SK-N-SH (cell line): Measurements from ENCODE around the gene CYYR1. TPM values are rescaled to one million over a fixed set of nuclear protein-coding genes. Genes with fewer than 3 reads are reported as not detected.

Experiments
- CTCF ChIA-PET: fragments of 300-600, 350-600 bp; formaldehyde crosslinking; extraction: SDS; loops from one replicate; lab custom pipeline; 2021; lab: Yijun Ruan, JAX
- POLR2A ChIA-PET: fragments of 350-600 bp; sonication (Branson Sonifier 250); formaldehyde crosslinking; extraction: SDS; loops from one replicate; lab custom pipeline; 2020; ENCODE audit warnings: antibody characterized with exemption, inconsistent platforms; lab: Yijun Ruan, JAX
- DNase-seq: peaks from one replicate; pipeline ENCODE4 v3.0.0; 2012
- H2AFZ ChIP-seq: fragments of 200-600 bp; sonication (generic); 2 replicates; pipeline ENCODE4 v1.8.1; 2016; ENCODE audit warnings: antibody characterized with exemption, mild to moderate bottlenecking, low read depth
- H3F3A ChIP-seq: fragments of 200-600 bp; sonication (generic); replicated peaks from 2 replicates; pipeline ENCODE3; 2016; ENCODE audit warnings: antibody characterized with exemption, mild to moderate bottlenecking; ENCODE audit not compliant: insufficient read depth
- H3K27ac ChIP-seq, 2 experiments: fragments of 200-500 bp in 1 of 2; fragments of 200-600 bp in 1 of 2; sonication (Bioruptor generic) in 1 of 2; sonication (generic), shearing (Covaris generic) in 1 of 2; 2 replicates each; pipeline versions ENCODE4 v1.5.1 to v1.6.1; 2014 to 2016; ENCODE audit warnings: low read depth in 2 of 2, inconsistent platforms in 1 of 2, low read length in 1 of 2, mild to moderate bottlenecking in 1 of 2, mixed read lengths in 1 of 2
- H3K27me3 ChIP-seq: fragments of 200-600 bp; sonication (generic), shearing (Covaris generic); 2 replicates; pipeline ENCODE4 v1.6.1; 2016; ENCODE audit warnings: mixed run types; ENCODE audit not compliant: insufficient read depth
- H3K36me3 ChIP-seq, 2 experiments: fragments of 200-500 bp in 1 of 2; fragments of 200-600 bp in 1 of 2; sonication (Bioruptor generic) in 1 of 2; sonication (generic) in 1 of 2; replicated peaks in 1 of 2; 2 replicates each; pipeline versions ENCODE3 to v1.5.1; 2014 to 2016; ENCODE audit warnings: low read length in 1 of 2, mild to moderate bottlenecking in 1 of 2; ENCODE audit not compliant: insufficient read depth in 2 of 2, control insufficient read depth in 1 of 2
- H3K4me1 ChIP-seq, 2 experiments: fragments of 200-500 bp in 1 of 2; fragments of 200-600 bp in 1 of 2; sonication (Bioruptor generic) in 1 of 2; sonication (generic), shearing (Covaris generic) in 1 of 2; 2 replicates each; pipeline versions ENCODE4 v1.5.1 to v1.6.1; 2014 to 2016; ENCODE audit warnings: low read depth in 1 of 2, low read length in 1 of 2, mixed run types in 1 of 2; ENCODE audit not compliant: insufficient read depth in 2 of 2, control insufficient read depth in 1 of 2
- H3K4me2 ChIP-seq: fragments of 200-600 bp; sonication (generic), shearing (Covaris generic); 2 replicates; pipeline ENCODE4 v1.6.1; 2017; ENCODE audit warnings: mixed run types
- H3K4me3 ChIP-seq, 2 experiments: fragments of 200-500 bp in 1 of 2; fragments of 200-600 bp in 1 of 2; sonication (Bioruptor generic) in 1 of 2; sonication (generic), shearing (Covaris generic) in 1 of 2; 2 replicates each; pipeline versions ENCODE4 v1.5.1 to v1.8.1; 2014 to 2016; ENCODE audit warnings: low read depth in 2 of 2, inconsistent platforms in 1 of 2, low read length in 1 of 2, mild to moderate bottlenecking in 1 of 2, mixed read lengths in 1 of 2, moderate library complexity in 1 of 2
- H3K79me2 ChIP-seq: fragments of 200-600 bp; sonication (generic); 2 replicates; pipeline ENCODE4 v1.8.1; 2017; ENCODE audit warnings: mild to moderate bottlenecking; ENCODE audit not compliant: insufficient read depth
- H3K9ac ChIP-seq: fragments of 200-600 bp; sonication (generic); 2 replicates; pipeline ENCODE4 v1.6.1; 2017; ENCODE audit warnings: mixed run types
- H3K9me2 ChIP-seq: fragments of 200-600 bp; sonication (generic); 2 replicates; pipeline ENCODE4 v1.6.1; 2017; ENCODE audit warnings: mixed run types
- H3K9me3 ChIP-seq: fragments of 200-600 bp; sonication (generic); 2 replicates; pipeline ENCODE4 v1.6.1; 2017; ENCODE audit warnings: mixed run types, mild to moderate bottlenecking, moderate library complexity
- H4K20me1 ChIP-seq: fragments of 200-600 bp; sonication (generic); 2 replicates; pipeline ENCODE4 v1.6.1; 2017; ENCODE audit warnings: mild to moderate bottlenecking, mixed run types; ENCODE audit not compliant: insufficient read depth
- CHD2 ChIP-seq: fragments of 150-350 bp; IDR thresholded peaks from 2 replicates; pipeline ENCODE4 v1.6.1; 2018; ENCODE audit warnings: low read length; ENCODE audit not compliant: partially characterized antibody
- ELF1 ChIP-seq: IDR thresholded peaks from 2 replicates; pipeline ENCODE4 v1.4.0; 2012
- EP300 ChIP-seq, 2 experiments: IDR thresholded peaks; 2 replicates each; pipeline versions ENCODE4 v1.4.0 to v1.6.1; 2012; ENCODE audit warnings: borderline replicate concordance in 1 of 2, low read depth in 1 of 2, low read length in 1 of 2
- EZH2phosphoT487 ChIP-seq: fragments of 200-600 bp; sonication (generic); IDR thresholded peaks from 2 replicates; pipeline ENCODE4 v1.6.1; 2017; ENCODE audit warnings: low read depth, mixed run types, mild to moderate bottlenecking, antibody characterized with exemption, moderate library complexity, borderline replicate concordance
- FOSL2 ChIP-seq: IDR thresholded peaks from 2 replicates; pipeline ENCODE4 v1.4.0; 2012; ENCODE audit warnings: low read depth, mild to moderate bottlenecking, moderate library complexity, borderline replicate concordance
- FOXJ3 ChIP-seq: sonication (generic); formaldehyde crosslinking; IDR thresholded peaks from 2 replicates; pipeline ENCODE4 v1.5.1; 2020; ENCODE audit warnings: mild to moderate bottlenecking, missing genetic modification reagents
- GABPA ChIP-seq: IDR thresholded peaks from 2 replicates; pipeline ENCODE4 v1.4.0; 2012; ENCODE audit warnings: low read depth, mild to moderate bottlenecking
- JUND ChIP-seq: IDR thresholded peaks from 2 replicates; pipeline ENCODE4 v1.4.0; 2012
- MEF2A ChIP-seq: IDR thresholded peaks from 2 replicates; pipeline ENCODE4 v1.4.0; 2012; ENCODE audit warnings: low read depth, borderline replicate concordance
- MXI1 ChIP-seq: IDR thresholded peaks from 2 replicates; pipeline ENCODE4 v1.6.1; 2012; ENCODE audit warnings: mild to moderate bottlenecking, low read depth, low read length, improper control_type of control experiment
- NFIC ChIP-seq: IDR thresholded peaks from 2 replicates; pipeline ENCODE4 v1.4.0; 2012; ENCODE audit warnings: borderline replicate concordance
- POLR2AphosphoS5 ChIP-seq: IDR thresholded peaks from 2 replicates; pipeline ENCODE4 v1.6.1; 2012; ENCODE audit warnings: low read depth, low read length
- RCOR1 ChIP-seq: fragments of 150-350 bp; IDR thresholded peaks from 2 replicates; pipeline ENCODE4 v1.6.1; 2017; ENCODE audit warnings: antibody characterized with exemption, low read length
- RXRA ChIP-seq: IDR thresholded peaks from 2 replicates; pipeline ENCODE4 v1.4.0; 2012; ENCODE audit warnings: low read depth, mild to moderate bottlenecking, borderline replicate concordance
- SMC3 ChIP-seq: IDR thresholded peaks from 2 replicates; pipeline ENCODE4 v1.6.1; 2012; ENCODE audit warnings: low read depth, low read length, improper control_type of control experiment
- TEAD4 ChIP-seq: IDR thresholded peaks from 2 replicates; pipeline ENCODE4 v1.4.0; 2012; ENCODE audit warnings: mild to moderate bottlenecking, borderline replicate concordance; ENCODE audit not compliant: insufficient read depth
- YY1 ChIP-seq: IDR thresholded peaks from 2 replicates; pipeline ENCODE4 v1.4.0; 2012; ENCODE audit warnings: low read depth, mild to moderate bottlenecking
- WGBS: methylation state at CpG from one replicate; pipeline ENCODE4 v1.1.6; 2017; ENCODE audit warnings: low lambda C conversion rate; 5-methylcytosine and 5-hydroxymethylcytosine counted together
- polyA plus RNA-seq, 3 experiments: library from polyadenylated mRNA; depleted of rRNA; stranded (reverse); fragments of >200 nt; gene quantifications; 2 replicates each; pipeline ENCODE4 v1.2.3, GENCODE V29; 2012
- TF ChIP-seq, protein P1 (sequence below): IDR thresholded peaks from 2 replicates; pipeline ENCODE4; 2012
- TF ChIP-seq, protein P2 (sequence below): fragments of 150-350 bp; IDR thresholded peaks from 2 replicates; pipeline ENCODE4 v1.6.1; 2017; ENCODE audit warnings: antibody characterized with exemption, low read length, low read depth, borderline replicate concordance
- TF ChIP-seq, protein P3 (sequence below): IDR thresholded peaks from 2 replicates; pipeline ENCODE4 v1.4.0; 2012; ENCODE audit warnings: low read depth
- TF ChIP-seq, protein P4 (sequence below): IDR thresholded peaks from 2 replicates; pipeline ENCODE4 v1.4.0; 2012; ENCODE audit warnings: low read depth, borderline replicate concordance
- TF ChIP-seq, protein P5 (sequence below): fragments of 150-350 bp; IDR thresholded peaks from 2 replicates; pipeline ENCODE4 v1.6.1; 2016; ENCODE audit warnings: mild to moderate bottlenecking, low read depth, low read length

CYYR1 gene
- polyA plus RNA-seq, 1 of the 3 experiments (the other 2 are of a cell fraction) = not detected

DNA sequence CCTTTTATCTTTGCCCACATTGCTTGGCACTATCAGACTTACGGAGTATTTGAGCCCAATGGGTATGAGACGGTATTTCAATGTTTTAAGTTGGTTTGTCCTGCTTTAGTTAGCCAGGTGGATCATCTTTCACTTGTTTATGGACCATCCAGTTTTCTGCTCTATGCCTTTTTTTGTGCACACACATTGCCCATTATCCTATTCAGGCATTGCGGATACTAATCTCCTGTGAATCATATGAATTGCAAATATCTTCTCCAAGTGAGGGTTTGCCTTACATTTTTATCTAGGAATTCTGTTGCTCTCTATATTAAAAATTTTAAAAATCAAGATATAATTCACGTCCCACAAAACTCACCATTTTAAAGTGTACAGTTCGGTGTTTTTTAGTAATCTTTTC lies 14.0 kb downstream of the CYYR1 start:
- TF ChIP-seq, protein P1, sequence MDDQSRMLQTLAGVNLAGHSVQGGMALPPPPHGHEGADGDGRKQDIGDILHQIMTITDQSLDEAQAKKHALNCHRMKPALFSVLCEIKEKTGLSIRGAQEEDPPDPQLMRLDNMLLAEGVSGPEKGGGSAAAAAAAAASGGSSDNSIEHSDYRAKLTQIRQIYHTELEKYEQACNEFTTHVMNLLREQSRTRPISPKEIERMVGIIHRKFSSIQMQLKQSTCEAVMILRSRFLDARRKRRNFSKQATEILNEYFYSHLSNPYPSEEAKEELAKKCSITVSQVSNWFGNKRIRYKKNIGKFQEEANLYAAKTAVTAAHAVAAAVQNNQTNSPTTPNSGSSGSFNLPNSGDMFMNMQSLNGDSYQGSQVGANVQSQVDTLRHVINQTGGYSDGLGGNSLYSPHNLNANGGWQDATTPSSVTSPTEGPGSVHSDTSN = no peak
- TF ChIP-seq NFIC (no peak), TEAD4 (no peak), GABPA (no peak), JUND (no peak), FOSL2 (no peak)
- TF ChIP-seq, protein P2, sequence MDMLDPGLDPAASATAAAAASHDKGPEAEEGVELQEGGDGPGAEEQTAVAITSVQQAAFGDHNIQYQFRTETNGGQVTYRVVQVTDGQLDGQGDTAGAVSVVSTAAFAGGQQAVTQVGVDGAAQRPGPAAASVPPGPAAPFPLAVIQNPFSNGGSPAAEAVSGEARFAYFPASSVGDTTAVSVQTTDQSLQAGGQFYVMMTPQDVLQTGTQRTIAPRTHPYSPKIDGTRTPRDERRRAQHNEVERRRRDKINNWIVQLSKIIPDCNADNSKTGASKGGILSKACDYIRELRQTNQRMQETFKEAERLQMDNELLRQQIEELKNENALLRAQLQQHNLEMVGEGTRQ = no peak
- TF ChIP-seq, protein P3, sequence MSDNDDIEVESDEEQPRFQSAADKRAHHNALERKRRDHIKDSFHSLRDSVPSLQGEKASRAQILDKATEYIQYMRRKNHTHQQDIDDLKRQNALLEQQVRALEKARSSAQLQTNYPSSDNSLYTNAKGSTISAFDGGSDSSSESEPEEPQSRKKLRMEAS = no peak
- Histone ChIP-seq H2AFZ (no peak overlapping the region), H3K4me2 (no peak overlapping the region), H4K20me1 (no peaks in the 10 kb centered on the region), H3K27ac (no peak overlapping the region), H3K79me2 (no peaks in the 10 kb centered on the region), H3K4me3 (no peak overlapping the region), H3K9me3 (no peaks in the 10 kb centered on the region), H3K9ac (no peak overlapping the region), H3K9me2 (no peaks in the 10 kb centered on the region), H3K27me3 (no peaks in the 10 kb centered on the region), H3K36me3 (no peaks in the 10 kb centered on the region), H3K4me1 (peaks cover 0 to 8% of the 10 kb centered on the region in 2 experiments; a peak in 3 of 4 replicates), H3F3A (no peaks in the 10 kb centered on the region)
- no peak for DNase-seq
- POLR2A ChIA-PET = no interaction called here
- CTCF ChIA-PET = no interaction called here
- WGBS = 36% methylated on average over 5 of the region's 5 CpGs

DNA sequence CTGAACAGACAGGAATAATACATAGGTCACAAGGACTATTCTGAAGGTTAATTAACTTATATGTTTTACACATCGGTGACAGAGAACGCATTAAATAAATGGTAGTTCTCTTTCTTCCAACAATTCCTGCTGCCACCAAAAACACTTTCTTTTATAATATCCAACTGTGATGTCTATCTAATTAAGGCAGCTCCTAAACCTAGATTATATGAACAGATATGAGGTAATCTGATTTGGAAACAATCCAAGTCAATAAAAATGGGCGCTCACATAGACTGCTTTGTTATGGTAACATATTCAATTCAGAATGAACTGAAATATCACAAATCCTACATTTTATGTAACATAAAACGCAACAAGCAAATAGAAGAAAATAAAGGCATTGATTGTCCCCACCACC lies 16.0 kb downstream of the CYYR1 start:
- 55% methylated on average over 4 of the region's 4 CpGs for WGBS
- POLR2A ChIA-PET = no interaction called here
- no peak overlapping the region for H3K4me3 ChIP-seq
- TF ChIP-seq GABPA = no peak
- TF ChIP-seq RXRA = no peak
- no peak for TF ChIP-seq CHD2
- no peak for TF ChIP-seq RCOR1
- TF ChIP-seq POLR2AphosphoS5 = no peak
- no peak for TF ChIP-seq FOSL2
- no peak for TF ChIP-seq EP300 (IDR thresholded peaks at IDR 0.05; ENCODE audit: borderline replicate concordance in 1 of 2, low read depth in 1 of 2, low read length in 1 of 2)
- TF ChIP-seq, protein P4, sequence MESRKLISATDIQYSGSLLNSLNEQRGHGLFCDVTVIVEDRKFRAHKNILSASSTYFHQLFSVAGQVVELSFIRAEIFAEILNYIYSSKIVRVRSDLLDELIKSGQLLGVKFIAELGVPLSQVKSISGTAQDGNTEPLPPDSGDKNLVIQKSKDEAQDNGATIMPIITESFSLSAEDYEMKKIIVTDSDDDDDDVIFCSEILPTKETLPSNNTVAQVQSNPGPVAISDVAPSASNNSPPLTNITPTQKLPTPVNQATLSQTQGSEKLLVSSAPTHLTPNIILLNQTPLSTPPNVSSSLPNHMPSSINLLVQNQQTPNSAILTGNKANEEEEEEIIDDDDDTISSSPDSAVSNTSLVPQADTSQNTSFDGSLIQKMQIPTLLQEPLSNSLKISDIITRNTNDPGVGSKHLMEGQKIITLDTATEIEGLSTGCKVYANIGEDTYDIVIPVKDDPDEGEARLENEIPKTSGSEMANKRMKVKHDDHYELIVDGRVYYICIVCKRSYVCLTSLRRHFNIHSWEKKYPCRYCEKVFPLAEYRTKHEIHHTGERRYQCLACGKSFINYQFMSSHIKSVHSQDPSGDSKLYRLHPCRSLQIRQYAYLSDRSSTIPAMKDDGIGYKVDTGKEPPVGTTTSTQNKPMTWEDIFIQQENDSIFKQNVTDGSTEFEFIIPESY = no peak
- TF ChIP-seq, protein P2 = no peak
- TF ChIP-seq, protein P5, sequence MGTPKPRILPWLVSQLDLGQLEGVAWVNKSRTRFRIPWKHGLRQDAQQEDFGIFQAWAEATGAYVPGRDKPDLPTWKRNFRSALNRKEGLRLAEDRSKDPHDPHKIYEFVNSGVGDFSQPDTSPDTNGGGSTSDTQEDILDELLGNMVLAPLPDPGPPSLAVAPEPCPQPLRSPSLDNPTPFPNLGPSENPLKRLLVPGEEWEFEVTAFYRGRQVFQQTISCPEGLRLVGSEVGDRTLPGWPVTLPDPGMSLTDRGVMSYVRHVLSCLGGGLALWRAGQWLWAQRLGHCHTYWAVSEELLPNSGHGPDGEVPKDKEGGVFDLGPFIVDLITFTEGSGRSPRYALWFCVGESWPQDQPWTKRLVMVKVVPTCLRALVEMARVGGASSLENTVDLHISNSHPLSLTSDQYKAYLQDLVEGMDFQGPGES = no peak
- no peak for TF ChIP-seq MXI1
- no peak for TF ChIP-seq SMC3
- no peak for TF ChIP-seq ELF1
- TF ChIP-seq YY1 = no peak
- no peak for TF ChIP-seq FOXJ3 (CRISPR knock-in tag)
- TF ChIP-seq EZH2phosphoT487 = no peak
- TF ChIP-seq JUND = no peak
- no peak for TF ChIP-seq MEF2A

More for the DNA sequence above, 16.0 kb downstream of the CYYR1 start:
- no peaks in the 10 kb centered on the region for H3K79me2 ChIP-seq
- CTCF ChIA-PET = no interaction called here
- no peak overlapping the region for H3K9ac ChIP-seq
- no peak overlapping the region for H3K4me2 ChIP-seq
- H3K36me3 ChIP-seq = no peaks in the 10 kb centered on the region
- H4K20me1 ChIP-seq = no peaks in the 10 kb centered on the region
- no peaks in the 10 kb centered on the region for H3K9me2 ChIP-seq
- no peak overlapping the region for H3K27ac ChIP-seq
- DNase-seq = no peak
- no peaks in the 10 kb centered on the region for H3F3A ChIP-seq
- no peaks in the 10 kb centered on the region for H3K9me3 ChIP-seq
- H3K27me3 ChIP-seq = no peaks in the 10 kb centered on the region
- H3K4me1 ChIP-seq = peaks cover 0 to 17% of the 10 kb centered on the region in 2 experiments; a peak in 3 of 4 replicates
- H2AFZ ChIP-seq = no peak overlapping the region
